HepG2 (cell line): ENCODE measurements around the gene DLG5. TPM values are rescaled to one million over a fixed set of nuclear protein-coding genes. Genes with fewer than 3 reads are reported as not detected.
A peak's percentile ranks its signal among the peaks of the same experiment; 100 is the strongest.

ENCODE experiments used
- FOXM1 ChIP-seq: sonication (generic); formaldehyde crosslinking; IDR thresholded peaks from 2 replicates; pipeline ENCODE4 v1.5.0; 2020; ENCODE audit warnings: missing genetic modification reagents
- HDAC2 ChIP-seq: sonication (generic); formaldehyde crosslinking; IDR thresholded peaks from 2 replicates; pipeline ENCODE4 v1.4.0; 2020; ENCODE audit warnings: missing genetic modification reagents
- HNRNPUL1 ChIP-seq: fragments of 200-400 bp; formaldehyde crosslinking; IDR thresholded peaks from 2 replicates; pipeline ENCODE4 v1.6.1; 2017; ENCODE audit warnings: low read depth, mild to moderate bottlenecking, low read length, moderate library complexity
- KAT2B ChIP-seq: fragments of 150-350 bp; IDR thresholded peaks from 2 replicates; pipeline ENCODE4 v1.6.1; 2014; ENCODE audit warnings: low read depth, low read length, borderline replicate concordance
- KLF11 ChIP-seq: IDR thresholded peaks from 2 replicates; pipeline ENCODE4 v1.6.1; 2016; ENCODE audit warnings: missing compliant biosample characterization
- MTERF4 ChIP-seq: sonication (generic); formaldehyde crosslinking; IDR thresholded peaks from 2 replicates; pipeline ENCODE4 v1.8.0; 2023; ENCODE audit warnings: mild to moderate bottlenecking, missing genetic modification reagents
- MYPOP ChIP-seq: sonication (generic); formaldehyde crosslinking; IDR thresholded peaks from 2 replicates; pipeline ENCODE4 v1.8.1; 2023; ENCODE audit warnings: mild to moderate bottlenecking, moderate library complexity, missing genetic modification reagents
- NFE2L1 ChIP-seq: sonication (generic); formaldehyde crosslinking; IDR thresholded peaks from 2 replicates; pipeline ENCODE4 v1.4.0; 2020; ENCODE audit warnings: missing genetic modification reagents, mild to moderate bottlenecking, borderline replicate concordance
- REPIN1 ChIP-seq: sonication (generic); formaldehyde crosslinking; IDR thresholded peaks from 2 replicates; pipeline ENCODE4 v1.8.0; 2022; ENCODE audit warnings: missing genetic modification reagents, low read depth, mild to moderate bottlenecking, borderline replicate concordance
- ZBTB34 ChIP-seq: sonication (generic); formaldehyde crosslinking; IDR thresholded peaks from 2 replicates; pipeline ENCODE4 v1.8.0; 2022; ENCODE audit warnings: mild to moderate bottlenecking, missing genetic modification reagents
- ZEB1 ChIP-seq: IDR thresholded peaks from 2 replicates; pipeline ENCODE4 v1.6.1; 2012; ENCODE audit warnings: mild to moderate bottlenecking, low read depth, inconsistent platforms; ENCODE audit not compliant: insufficient replicate concordance
- ZFP36 ChIP-seq: fragments of 150-350 bp; IDR thresholded peaks from 2 replicates; pipeline ENCODE4 v1.6.1; 2018; ENCODE audit warnings: borderline replicate concordance, low read length, low read depth; ENCODE audit not compliant: partially characterized antibody
- ZFP41 ChIP-seq: sonication (generic); formaldehyde crosslinking; IDR thresholded peaks from 2 replicates; pipeline ENCODE4 v1.4.0; 2020; ENCODE audit warnings: mild to moderate bottlenecking, missing genetic modification reagents, borderline replicate concordance
- ZFX ChIP-seq: sonication (generic); formaldehyde crosslinking; IDR thresholded peaks from 2 replicates; pipeline ENCODE4 v1.4.0; 2020; ENCODE audit warnings: mild to moderate bottlenecking, low read depth, missing genetic modification reagents, moderate library complexity
- ZNF20 ChIP-seq: sonication (generic); formaldehyde crosslinking; IDR thresholded peaks from 2 replicates; pipeline ENCODE4 v1.4.0; 2020; ENCODE audit warnings: mild to moderate bottlenecking, moderate library complexity, missing genetic modification reagents
- ZNF510 ChIP-seq: sonication (generic); formaldehyde crosslinking; IDR thresholded peaks from 2 replicates; pipeline ENCODE4 v1.4.0; 2020; ENCODE audit warnings: low read depth, mild to moderate bottlenecking, missing genetic modification reagents
- ZNF619 ChIP-seq: sonication (generic); formaldehyde crosslinking; IDR thresholded peaks from 2 replicates; pipeline ENCODE4 v1.4.0; 2020; ENCODE audit warnings: mild to moderate bottlenecking, missing genetic modification reagents
- polyA plus RNA-seq, 8 experiments: library from polyadenylated mRNA; depleted of rRNA in 3 of 8; stranded (reverse) in 7 of 8; unstranded in 1 of 8; fragments of >200 nt; fragmentation: Illumina TruSeq in 4 of 8; extraction: Trizol in 4 of 8; gene quantifications; 2 replicates each; pipeline versions ENCODE4 v1.2.1 to v1.2.3, GENCODE V29; 2011 to 2016; ENCODE audit warnings: low read depth in 4 of 8, missing spikeins in 1 of 8, mixed read lengths in 1 of 8; ENCODE audit not compliant: insufficient read depth in 1 of 8
- total RNA-seq, 5 experiments: library from RNA; depleted of rRNA; stranded (reverse); fragments of >200 nt; fragmentation: Illumina TruSeq; extraction: Trizol; gene quantifications; 2 replicates each; pipeline ENCODE4 v1.2.3, GENCODE V29; 2016; ENCODE audit warnings: low read depth in 1 of 5
- TF ChIP-seq, protein P1 (sequence below): sonication (generic); formaldehyde crosslinking; IDR thresholded peaks from 2 replicates; pipeline ENCODE4 v1.5.1; 2020; ENCODE audit warnings: mild to moderate bottlenecking, moderate library complexity, missing genetic modification reagents
- TF ChIP-seq, protein P2 (sequence below): sonication (generic); formaldehyde crosslinking; IDR thresholded peaks from 2 replicates; pipeline ENCODE4 v1.5.0; 2020; ENCODE audit warnings: mild to moderate bottlenecking, missing genetic modification reagents, borderline replicate concordance

The DLG5 gene
- total and polyA plus RNA-seq, 2 of the 13 experiments (the other 11 are each of a cell fraction or from before 2014, with no cell fraction given) = 15.5 to 18.2 TPM

- TF ChIP-seq ZFP41 (CRISPR knock-in tag) (no peak), ZNF619 (CRISPR knock-in tag) (no peak), ZFP36 (no peak), HDAC2 (CRISPR knock-in tag) (peak; percentile 87), ZFX (CRISPR knock-in tag) (peak; percentile 68; the same call in 1 of the 2 replicates), ZNF20 (CRISPR knock-in tag) (no peak), KLF11 (CRISPR knock-in tag) (no peak), KAT2B (no peak), NFE2L1 (no peak), ZNF510 (CRISPR knock-in tag) (no peak), MTERF4 (CRISPR knock-in tag) (0 out of 2 replicates have a peak, but pooled peaks have one; percentile 44), ZBTB34 (no peak), MYPOP (CRISPR knock-in tag) (no peak), FOXM1 (CRISPR knock-in tag) (no peak), ZEB1 (no peak), HNRNPUL1 (no peak), REPIN1 (no peak; the same call in 1 of the 2 replicates)
- TF ChIP-seq, protein P1, sequence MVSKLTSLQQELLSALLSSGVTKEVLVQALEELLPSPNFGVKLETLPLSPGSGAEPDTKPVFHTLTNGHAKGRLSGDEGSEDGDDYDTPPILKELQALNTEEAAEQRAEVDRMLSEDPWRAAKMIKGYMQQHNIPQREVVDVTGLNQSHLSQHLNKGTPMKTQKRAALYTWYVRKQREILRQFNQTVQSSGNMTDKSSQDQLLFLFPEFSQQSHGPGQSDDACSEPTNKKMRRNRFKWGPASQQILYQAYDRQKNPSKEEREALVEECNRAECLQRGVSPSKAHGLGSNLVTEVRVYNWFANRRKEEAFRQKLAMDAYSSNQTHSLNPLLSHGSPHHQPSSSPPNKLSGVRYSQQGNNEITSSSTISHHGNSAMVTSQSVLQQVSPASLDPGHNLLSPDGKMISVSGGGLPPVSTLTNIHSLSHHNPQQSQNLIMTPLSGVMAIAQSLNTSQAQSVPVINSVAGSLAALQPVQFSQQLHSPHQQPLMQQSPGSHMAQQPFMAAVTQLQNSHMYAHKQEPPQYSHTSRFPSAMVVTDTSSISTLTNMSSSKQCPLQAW (CRISPR knock-in tag) = no peak
- TF ChIP-seq, protein P2, sequence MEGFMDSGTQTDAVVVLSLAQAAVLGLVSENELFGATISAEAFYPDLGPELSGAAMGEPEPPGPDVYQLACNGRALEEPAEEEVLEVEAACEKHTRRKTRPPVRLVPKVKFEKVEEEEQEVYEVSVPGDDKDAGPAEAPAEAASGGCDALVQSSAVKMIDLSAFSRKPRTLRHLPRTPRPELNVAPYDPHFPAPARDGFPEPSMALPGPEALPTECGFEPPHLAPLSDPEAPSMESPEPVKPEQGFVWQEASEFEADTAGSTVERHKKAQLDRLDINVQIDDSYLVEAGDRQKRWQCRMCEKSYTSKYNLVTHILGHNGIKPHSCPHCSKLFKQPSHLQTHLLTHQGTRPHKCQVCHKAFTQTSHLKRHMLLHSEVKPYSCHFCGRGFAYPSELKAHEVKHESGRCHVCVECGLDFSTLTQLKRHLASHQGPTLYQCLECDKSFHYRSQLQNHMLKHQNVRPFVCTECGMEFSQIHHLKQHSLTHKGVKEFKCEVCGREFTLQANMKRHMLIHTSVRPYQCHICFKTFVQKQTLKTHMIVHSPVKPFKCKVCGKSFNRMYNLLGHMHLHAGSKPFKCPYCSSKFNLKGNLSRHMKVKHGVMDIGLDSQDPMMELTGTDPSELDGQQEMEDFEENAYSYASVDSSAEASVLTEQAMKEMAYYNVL (CRISPR knock-in tag) = peak; percentile 86; the same call in 1 of the 2 replicates
Measured at GRCh38 chr10:77909749-77910375, 16.7 kb downstream of the DLG5 start (continued).
